Gastrocnemius medialis (tissue), 4 donors: ENCODE data around the gene SLC22A25.

Experiments used
- CTCF ChIP-seq, 5 experiments: fragments of 450-650 bp in 3 of 5; fragments of 200-600 bp in 2 of 5; sonication (generic) in 2 of 5; IDR thresholded peaks in 4 of 5; conservative IDR thresholded peaks in 1 of 5; 1 replicate in 4 of 5; 2 replicates in 1 of 5; pipeline ENCODE4 v1.5.1; 2016 to 2019; ENCODE audit warnings: antibody characterized with exemption in 5 of 5, mild to moderate bottlenecking in 3 of 5, moderate library complexity in 3 of 5
- POLR2A ChIP-seq, 2 donors: fragments of 450-650 bp; IDR thresholded peaks; one replicate each; pipeline ENCODE4 v1.6.1; 2017; ENCODE audit warnings: antibody characterized with exemption in 2 of 2, mild to moderate bottlenecking in 2 of 2, moderate library complexity in 2 of 2

GRCh38 chr11:63239254-63239653, 4.1 kb downstream of the SLC22A25 start:
- TF ChIP-seq POLR2A (IDR thresholded peaks at IDR 0.05): no peak
- TF ChIP-seq CTCF (IDR thresholded peaks at IDR 0.05 in 4 of 5, conservative IDR thresholded peaks at IDR 0.05 in 1 of 5): no peak
